Tongue (tissue), 2 donors: ENCODE results near the gene SMOC1. TPM values are rescaled to one million over a fixed set of nuclear protein-coding genes. Genes with fewer than 3 reads are reported as not detected.

Source experiments
- DNase-seq: peaks from one replicate; pipeline ENCODE4 v3.0.0-alpha.2; 2015
- total RNA-seq: library from RNA; depleted of rRNA; stranded (reverse); fragments of >200 nt; gene quantifications from one replicate; pipeline ENCODE4 v1.2.3, GENCODE V29; 2014

The SMOC1 gene
- total RNA-seq, 1 donor from 2014 or later, result 4.0 TPM

DNA sequence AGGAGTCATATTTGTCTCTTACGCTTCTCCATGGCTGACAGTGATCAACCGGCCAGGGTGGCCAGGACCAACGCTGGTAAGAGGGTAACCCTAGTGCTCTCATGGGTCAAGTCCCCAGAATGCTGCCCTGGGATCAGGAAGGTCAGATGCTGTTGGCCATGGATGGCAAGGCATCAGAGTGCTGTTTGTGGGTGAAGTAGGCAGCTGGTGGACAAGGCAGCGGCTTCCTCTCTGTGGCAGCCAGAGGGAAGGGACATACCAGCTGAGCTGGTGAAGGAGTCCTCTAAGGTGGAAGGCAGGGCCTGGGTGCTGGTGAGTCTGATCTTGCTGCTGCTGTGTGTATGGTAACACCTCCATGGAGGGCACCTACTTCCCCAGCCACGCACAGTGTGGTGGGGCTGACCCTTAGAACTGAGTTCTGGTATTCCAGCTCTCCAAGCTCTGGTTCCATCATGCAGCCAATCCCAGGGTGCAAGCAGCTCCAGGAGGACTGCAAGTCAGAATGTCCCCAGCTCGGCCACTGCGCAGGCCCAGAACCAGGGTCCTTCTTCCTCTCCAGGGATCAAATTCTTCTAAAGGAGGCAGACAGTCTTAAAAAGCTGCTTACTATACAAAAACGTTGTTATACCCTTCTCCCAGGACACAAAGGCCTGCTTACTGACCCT, 13.4 kb upstream of the SMOC1 start:
- no peak for DNase-seq

DNA sequence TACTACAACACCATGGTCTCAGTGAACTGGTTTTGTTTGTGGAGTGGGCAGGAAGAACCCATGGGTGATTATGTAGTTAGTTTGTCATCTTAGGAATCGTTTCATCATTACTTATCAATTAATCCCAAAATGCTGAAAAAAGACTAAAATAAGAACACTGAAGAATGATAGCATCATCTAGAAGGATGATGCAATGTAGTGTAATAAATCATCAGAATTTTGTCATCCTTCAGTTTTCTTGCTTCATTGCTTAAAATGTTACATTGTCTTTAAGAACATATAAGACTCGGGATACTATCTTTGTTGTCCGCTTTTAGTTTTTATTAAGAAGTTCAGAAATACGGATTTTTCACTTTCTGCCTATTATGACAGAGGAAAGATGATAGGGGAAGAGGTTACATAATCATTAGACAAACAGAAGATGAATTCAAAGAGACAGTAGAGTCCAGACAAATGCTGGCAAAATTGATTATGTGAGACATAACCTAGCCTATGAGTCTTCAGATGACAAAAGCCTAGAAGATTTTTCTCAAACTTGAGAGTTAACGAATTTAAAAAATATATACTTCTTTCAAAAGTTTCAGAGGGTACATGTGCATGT, 10.8 kb upstream of the SMOC1 start:
- DNase-seq, result no peak

DNA sequence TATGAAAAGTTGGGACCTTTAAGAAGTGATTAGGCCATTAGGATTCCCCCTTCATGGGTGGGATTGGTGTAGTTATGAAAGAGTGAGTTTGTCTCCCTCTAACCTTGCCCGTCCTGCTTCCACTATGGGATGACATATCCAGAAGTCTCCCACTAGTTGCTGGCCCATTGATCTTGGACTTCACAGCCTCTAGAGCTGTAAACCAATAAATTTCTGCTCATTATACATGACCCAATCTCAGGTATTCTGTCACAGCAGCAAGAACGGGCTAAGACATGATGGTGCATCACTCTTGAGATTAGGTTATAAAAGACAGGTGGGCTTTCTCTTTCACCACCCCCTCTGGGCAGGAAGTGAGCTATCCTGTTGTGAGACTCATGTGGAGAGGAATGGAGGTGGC, 8.6 kb upstream of the SMOC1 start:
- DNase-seq, result no peak

DNA sequence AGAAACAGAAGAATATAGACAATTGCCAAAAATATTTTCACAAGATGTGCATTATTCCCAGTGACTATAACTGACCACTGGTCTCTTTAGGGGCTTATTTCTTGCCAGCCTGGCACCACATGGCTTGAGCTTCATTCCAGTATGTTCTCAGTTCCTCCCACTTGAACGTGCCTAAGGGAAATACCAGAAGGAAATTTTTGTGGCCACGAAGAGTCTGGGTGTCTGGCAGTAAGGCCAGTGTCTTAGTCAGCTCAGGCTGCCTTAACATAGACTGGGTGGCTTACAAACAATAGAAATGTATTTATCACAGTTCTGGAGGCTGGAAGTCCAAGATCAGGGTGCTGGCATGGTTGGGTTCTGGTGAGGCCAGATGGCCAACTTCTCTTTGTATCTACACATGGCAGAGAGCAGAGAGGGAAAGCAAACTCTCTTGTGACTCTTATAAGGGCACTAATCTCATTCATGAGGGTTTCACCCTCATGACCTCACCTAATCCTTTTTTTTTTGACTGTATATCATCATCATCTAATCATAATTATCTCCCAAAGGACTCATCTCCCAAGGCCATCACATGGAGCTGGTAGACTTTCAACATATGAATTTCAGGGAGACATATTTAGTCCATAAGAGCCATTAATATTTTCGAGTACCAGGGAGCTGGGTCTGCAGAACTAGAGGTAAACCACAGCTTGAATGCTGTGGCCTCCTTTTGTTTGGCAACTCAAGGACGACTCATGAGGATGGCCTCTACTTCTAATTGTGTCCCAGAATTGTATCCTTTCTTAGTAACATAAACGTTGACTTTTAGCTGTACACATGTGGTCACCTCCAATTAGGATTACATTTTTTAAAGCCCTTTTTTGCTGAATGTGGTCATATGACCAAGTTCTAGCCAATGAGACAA, 5.1 kb upstream of the SMOC1 start:
- DNase-seq, result no peak

DNA sequence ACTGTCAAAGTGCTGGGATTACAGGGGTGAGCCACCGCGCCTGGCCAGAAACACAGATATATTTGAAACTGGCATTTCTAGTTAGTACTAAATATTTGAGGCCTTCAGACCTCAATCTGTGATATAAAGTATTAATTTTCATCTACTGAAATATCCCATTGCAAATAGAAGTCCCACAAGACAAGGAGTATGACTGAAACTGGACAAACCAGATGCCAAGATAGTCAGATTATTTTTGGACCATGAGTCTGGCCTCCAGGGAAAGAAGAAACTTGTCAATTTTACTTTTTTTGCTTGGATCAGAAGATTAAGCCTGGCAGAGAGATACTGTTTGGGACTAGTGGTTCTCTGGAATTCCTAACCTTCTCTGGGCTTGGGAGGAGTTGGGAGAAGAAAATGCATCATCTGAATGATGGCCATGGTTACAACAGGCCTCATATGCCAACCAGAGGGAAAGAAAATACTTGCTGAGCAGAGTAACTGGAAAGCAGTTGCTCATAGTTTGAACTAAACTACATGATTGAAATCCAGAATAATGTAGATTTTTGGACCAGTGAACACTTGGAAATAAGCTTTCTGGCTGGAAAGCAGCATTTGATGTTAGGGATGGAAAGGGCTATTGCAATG, 2.9 kb upstream of the SMOC1 start:
- DNase-seq, result no peak

DNA sequence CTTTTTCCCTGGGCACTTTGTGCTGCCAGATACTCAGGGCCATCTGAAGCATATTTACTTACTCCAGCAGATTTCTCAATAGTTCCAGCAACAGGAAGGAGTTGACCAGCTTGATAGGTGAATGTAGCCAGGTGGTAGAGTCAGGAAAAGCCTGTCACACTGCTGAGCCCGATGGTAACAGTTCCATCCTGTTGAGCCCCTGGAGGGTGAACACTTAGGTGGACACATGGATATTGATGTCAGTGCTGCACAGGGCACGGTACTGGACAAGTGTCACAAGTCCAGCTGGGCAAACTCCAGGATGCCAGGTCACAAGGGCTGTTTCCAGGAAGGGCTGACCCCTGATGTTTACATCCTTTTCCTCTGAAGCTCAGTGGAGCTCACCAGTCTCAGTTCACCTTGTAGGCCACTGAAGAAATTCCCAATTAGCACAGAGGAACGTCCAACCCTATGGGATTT, 2.3 kb upstream of the SMOC1 start:
- DNase-seq, result no peak

DNA sequence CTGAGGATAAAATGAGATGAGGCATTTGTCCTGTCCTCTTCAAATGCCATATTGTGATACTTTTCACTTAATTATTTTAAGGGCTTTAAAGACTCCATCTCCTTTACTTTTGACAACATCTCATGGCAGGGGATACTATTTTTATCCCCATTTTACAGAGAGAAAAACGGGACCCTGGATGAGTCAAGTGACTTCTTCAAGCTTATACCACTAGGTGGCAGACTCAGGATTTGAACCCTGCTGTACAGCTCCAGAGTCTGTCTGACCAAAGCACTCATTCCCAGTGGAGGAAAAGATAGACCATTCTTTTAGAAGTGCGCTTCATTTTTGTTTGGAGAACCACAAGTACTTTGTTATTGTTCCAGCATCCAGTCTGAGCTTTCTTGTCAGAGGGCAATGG, 1.7 kb upstream of the SMOC1 start:
- peak; percentile 39 for DNase-seq

DNA sequence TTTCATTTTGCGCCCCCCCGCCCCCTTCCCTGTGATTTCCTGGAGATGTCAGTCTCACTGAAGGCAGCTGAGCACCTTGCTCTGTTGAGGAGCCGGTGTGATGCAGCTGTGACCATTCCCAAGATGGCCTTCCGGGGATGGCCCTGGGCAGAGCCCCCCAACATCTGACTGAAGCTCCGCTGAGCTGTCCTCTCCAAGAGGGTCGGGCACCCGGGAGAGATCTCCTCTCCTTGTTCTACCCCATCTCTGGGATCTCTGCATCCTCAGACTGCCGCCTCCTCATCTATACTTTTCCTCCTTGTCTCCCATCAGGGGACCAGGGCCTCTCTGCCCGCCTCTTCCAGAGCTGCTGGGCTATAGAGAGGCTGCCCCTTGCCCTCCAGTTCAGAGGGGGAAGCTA, 965 bp upstream of the SMOC1 start:
- no peak for DNase-seq

DNA sequence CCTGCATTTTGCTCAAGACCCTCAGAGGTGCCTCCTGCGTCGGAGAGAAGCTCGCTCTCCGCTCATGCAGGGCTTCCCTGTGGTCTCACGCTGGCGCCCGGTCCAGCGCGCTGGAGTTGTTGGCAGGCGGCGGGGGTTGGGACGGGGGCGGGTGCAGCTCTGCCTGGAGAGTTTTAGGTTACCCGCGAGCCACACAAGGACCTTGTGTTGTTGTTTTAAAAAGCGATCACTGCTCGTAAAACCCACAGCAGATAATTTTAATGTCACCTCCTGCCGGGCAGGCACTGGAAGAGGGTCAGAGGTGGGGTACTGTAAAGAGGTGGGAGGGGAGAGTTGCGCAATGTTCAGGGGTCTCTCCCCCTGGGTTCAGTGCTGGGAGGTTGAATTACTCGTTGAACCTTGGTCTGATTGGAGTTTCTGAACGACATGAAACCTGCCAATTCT, 850 bp downstream of the SMOC1 start:
- DNase-seq, result peak; percentile 54

DNA sequence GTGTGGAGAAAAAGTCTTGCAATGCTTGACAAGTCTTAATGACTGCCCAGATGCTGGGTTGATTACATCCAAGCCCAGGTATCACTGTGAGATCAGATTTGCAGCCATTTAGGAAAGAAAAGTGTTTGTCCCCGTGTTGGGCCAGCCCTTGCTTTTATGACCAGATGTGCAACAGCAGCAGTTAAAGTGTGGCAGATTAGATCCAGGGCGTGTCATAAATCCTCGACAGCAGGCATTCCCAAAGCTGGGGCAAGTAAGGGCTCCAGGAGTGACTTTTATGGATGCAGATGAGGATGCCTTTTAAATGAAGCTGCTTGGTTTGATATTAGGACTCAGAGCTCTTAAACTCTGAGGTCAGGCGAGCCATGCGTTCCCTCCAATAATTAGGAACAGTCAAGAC, 1.7 kb downstream of the SMOC1 start:
- peak; percentile 50 for DNase-seq

DNA sequence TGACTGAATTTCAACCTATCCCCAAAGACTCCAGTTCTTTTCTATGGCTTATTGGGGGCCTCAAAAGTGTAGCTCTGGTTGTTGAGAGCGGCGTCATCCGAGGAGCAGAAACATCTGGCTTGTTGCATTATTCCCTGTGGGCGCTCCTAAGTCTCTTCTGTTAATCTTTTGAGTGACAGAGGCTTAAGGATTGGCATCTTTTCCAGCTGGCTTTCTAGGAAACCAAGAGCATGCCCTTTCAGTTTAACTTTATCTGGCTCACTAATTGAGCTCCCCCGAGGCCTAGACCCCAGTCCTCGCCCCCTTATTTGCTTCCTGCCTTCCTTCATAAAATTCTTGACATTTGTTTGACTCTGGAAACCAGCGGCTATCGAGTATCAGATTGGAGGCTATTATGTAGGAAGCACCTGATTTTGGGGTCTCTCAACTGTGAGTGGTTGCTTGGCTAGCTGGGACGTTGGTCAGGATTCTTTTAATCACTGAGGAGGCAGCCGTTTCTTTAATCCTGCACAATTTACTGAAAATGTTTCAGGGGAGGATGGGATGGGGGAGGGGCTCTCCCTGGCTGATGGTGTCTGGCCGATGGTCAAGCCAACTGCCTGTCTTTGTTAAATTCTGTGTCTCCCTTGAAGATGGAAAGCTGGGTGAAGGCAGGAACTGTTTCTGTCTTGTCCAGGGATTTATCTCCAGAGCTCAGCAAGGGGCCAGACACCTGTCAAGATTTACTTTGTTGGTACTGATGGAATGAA, 3.1 kb downstream of the SMOC1 start:
- peak; percentile 73 for DNase-seq

DNA sequence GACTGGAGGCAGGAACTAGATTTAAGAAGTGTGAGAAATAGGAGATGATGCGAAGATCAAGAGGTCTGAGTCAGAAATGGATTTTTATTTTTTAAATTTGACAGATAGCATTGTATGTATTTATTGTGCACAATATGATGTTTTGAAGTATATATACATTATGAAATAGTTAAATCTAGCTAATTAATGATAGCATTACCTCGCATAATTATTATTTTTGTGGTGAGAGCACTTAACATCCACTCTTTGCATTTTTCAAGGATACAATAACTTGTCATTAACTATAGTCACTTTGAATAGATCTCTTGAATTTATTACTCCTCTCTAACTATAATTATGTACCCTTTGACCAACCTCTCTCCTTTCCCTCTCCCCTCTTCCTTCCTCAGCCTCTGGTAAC, 3.7 kb downstream of the SMOC1 start:
- DNase-seq, result no peak

DNA sequence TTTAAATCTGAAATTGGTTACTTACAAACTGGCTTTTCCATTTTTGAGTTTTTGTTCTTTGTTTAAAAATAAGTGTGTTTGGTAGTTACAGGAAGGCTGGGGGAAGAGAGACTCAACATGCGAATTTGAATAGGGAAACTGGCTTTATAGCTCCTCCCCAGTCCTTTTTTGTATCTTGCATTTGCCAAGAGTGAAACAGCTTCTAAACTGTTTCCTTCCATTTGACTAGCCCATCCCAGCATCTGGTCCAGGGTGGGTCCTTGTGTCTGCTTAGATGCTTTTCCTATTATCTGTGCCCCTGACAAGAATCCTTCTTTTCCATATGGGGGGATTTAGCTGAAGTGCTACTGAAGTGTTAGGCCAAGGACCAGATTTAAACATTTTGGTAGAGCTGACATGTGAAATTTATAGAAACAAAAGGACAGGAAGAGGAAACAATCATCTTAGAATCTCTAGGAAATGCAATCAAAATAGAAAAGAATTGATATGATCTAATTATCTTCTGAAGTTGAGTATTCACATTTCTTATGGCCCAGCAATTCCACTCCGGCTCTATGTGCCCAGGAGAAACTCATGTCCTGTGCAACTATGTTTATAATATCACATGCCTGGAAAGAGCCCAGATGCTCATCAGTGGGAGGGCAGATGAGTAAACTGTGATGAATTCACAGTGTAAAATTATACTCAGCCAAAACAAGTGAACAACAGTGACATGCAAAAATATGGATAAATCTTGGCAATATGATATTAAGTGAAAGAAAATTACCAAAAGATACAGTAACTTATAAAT, 7.4 kb downstream of the SMOC1 start:
- DNase-seq, result no peak

DNA sequence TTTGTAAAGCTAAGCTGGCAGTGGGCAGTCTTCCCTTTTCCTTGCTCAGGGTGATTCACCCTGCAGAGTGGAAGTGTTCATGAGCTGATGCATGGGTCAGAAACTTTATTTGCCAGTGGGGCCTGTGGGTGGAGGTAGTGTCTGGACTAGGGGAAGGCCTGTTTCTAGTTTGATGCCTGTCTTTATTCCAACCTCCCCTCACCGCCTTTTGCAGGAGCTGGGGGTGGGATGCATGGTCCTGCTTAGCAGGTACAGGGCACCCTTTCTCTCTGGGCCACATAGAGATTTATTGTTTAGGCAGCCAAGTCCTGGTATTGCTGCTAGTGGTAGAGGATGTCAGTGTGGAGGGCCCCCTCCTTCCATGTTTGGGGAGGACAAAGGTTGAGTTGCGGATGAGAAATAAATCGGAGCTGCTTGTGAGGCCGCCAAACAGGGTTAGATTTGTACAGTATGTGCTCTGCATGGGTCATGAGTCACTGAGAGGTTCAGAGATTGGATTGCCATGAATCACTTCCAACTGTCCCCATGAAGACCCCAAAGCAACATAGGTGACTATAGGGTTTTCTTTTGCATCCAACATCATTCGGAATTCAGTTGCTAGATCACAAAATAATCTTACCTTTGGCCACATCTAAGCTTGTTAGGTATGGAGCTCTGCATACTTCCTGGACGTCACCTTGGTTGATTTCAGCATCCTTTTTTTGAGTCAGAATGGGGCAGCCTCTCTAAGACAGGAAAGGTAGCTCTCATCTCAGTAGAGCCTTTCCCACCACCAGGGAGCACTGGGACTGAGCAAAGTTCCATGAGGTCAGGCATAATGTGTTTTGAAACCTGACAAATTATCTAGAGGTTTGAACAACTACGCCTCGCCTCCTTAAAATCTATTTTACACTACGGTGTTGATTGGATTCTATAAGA, 8.8 kb downstream of the SMOC1 start:
- no peak for DNase-seq

DNA sequence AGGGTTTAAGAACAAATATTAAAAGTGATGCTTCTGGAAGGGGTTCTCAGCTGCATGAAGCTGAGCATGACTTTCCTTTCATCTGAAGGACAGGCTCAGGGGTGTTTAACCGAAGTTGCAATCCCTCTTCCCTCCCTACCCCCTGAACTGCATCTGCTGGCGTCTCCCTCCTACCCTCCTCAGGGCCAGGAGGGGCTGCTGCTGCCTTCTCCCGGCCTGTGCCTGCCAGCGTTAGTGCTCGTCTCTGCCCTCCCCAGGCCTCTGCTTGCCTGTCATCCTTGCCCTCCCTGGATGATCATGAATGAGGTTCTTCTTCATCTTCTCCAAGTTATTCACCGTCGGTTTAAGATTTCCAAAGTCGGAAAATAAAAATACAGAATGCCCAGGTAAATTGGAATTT, 12.2 kb downstream of the SMOC1 start:
- no peak for DNase-seq

DNA sequence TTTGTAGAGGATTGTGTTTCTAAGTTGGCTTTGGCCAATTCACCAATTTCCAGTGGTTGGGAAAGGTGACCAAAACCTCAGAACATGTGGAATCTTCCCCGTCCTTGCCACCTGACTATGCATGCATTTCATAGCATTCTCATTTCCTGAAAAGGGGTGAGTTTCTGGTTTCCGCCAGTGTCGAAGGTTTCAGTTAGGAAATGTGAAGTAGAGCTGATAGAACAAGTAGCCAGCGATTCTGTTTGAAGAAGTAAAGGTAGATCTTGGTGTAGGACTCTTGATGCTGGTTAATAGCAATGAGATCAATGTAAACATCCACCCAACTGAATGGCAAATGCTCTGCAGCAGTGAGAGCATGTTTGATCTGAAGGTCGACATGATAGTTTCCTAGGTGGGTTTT, 15.9 kb downstream of the SMOC1 start:
- DNase-seq, result no peak

DNA sequence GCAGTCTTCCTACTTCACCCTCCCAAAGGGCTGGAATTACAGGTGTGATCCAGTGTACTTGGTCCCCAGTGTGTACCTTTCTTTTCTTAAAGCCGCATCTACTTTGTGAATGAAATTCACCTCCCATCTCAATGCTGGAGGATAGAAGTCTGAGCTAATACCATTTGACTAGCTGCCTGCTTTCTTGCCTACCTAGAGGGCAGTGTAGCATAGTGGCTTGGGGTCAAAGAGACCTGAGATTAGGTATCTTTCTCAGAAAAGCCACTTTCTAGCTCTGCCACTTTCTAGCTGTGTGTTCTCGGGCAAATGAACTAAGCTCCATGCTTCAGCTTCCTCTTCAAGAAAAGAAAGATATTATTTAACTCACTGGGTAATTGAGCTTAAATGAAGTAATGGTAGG, 16.9 kb downstream of the SMOC1 start:
- no peak for DNase-seq

DNA sequence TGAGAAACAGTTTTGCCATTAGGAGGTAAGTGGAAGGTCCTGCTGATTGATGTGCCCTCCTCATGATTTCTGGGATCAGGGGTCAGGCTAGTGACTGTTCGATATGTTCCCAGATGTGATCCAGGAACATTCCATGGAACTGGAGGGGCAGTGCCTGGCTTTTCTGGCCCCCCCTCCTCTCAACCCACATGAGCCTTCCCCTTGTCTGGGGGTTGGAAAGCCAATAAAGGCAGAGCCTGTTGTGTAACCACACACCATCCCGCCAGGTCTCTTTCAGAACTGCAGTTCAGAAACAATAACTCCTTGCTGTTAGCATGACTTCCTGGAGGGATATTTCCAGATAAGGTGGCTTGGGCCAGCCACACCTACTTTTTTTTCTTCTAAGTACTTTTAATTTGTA, 17.8 kb downstream of the SMOC1 start:
- DNase-seq, result no peak

DNA sequence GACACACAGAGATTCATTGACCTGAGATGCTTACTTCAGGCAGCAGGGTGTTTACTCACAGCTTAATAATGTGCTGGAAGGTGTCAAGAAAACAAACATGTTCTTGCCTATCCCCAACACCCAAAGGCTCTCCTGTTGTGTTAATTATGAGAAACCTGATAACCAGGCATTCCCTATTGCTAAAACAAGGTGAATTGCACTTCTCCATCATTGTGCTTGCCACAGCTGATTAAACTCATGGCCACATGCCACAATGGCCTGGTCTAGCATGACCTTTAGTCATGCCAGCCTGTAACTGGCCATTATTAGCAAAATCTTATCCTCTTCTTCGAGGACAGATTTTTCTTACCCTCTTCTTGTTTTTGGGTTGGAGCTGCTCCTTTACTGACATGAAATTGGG, 21.4 kb downstream of the SMOC1 start:
- DNase-seq, result no peak
